Esophagus mucosa (tissue), 1 donor: ENCODE measurements around the gene SNCG. TPM values are rescaled to one million over a fixed set of nuclear protein-coding genes. Genes with fewer than 3 reads are reported as not detected.
"Not testable (repeated sequence)": the region's sequence is repeated elsewhere in the genome, so short reads cannot be mapped to it uniquely, and the experiment has no call there.

Source experiments
- ATAC-seq: fragments of 200-7000 bp; cut with Tn5 transposase; one replicate; pipeline ENCODE4 v1.9.1; 2020
- total RNA-seq: library from RNA; stranded (reverse); gene quantifications from one replicate; pipeline ENCODE4 v1.2.4, GENCODE V29; 2023
- donor health status: DM: yes; HTN: yes; CAD: no.

The SNCG gene
- 8.2 TPM for total RNA-seq

DNA sequence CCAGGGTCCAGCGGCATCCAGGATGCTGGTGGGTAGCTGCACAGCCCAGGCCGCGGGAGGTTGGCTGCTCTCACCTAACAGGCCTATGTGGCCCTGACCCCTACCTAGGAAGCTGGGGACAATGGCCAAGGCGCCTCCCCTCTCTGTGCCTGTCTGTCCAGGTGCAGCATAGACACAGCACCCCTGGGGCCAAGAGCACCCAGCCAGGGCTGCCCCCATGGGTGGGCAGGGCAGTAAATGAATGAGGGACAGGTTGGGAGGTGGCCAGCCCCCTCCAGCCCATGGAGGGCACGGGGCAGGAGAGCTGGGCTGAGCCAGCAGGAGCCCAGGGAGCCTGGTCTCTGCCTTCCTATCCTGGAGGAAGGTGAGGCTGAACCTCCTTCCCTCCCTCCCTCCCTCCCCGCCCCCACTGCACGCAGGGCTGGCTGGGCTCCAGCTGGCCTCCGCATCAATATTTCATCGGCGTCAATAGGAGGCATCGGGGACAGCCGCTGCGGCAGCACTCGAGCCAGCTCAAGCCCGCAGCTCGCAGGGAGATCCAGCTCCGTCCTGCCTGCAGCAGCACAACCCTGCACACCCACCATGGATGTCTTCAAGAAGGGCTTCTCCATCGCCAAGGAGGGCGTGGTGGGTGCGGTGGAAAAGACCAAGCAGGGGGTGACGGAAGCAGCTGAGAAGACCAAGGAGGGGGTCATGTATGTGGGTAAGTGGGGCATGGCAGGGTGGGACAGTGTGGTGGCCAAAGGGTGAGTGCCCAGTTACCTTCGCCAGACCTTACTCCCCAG is at the start of gene SNCG:
Gene SNCG, plus strand, starts transcription at position 484 of the 785 bp plus-strand sequence. Its CDS starts 99 bp downstream, at position 583.
- ATAC-seq, result peak; percentile 9

- no peak for ATAC-seq
Observed at GRCh38 chr10:86914734-86915133, 43.7 kb upstream of the SNCG start.

DNA sequence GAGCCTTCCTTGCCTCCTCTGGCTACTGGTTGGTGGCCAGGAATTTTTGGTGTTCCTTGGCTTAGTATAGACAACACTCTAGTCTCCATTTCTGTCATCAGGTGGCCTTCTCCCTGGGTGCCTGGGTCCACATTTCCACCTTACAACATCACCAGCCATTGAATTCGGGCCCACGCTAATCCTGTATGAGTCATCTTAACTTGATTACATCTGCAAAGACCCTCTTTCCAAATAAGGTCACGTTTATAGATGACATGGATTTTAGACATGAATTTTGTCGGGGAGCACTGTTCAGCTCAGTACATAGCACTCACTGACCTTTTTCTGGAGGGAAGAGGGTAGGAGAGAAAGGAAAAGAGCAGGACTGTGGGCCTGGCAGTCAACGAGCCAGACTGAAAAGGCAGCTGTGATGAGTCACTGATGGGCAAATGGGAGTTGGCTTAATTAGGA is 40.4 kb upstream of the SNCG start:
- peak; percentile 41 for ATAC-seq

GRCh38 chr10:86922553-86922961 is 35.8 kb upstream of the SNCG start:
- no peak for ATAC-seq

DNA sequence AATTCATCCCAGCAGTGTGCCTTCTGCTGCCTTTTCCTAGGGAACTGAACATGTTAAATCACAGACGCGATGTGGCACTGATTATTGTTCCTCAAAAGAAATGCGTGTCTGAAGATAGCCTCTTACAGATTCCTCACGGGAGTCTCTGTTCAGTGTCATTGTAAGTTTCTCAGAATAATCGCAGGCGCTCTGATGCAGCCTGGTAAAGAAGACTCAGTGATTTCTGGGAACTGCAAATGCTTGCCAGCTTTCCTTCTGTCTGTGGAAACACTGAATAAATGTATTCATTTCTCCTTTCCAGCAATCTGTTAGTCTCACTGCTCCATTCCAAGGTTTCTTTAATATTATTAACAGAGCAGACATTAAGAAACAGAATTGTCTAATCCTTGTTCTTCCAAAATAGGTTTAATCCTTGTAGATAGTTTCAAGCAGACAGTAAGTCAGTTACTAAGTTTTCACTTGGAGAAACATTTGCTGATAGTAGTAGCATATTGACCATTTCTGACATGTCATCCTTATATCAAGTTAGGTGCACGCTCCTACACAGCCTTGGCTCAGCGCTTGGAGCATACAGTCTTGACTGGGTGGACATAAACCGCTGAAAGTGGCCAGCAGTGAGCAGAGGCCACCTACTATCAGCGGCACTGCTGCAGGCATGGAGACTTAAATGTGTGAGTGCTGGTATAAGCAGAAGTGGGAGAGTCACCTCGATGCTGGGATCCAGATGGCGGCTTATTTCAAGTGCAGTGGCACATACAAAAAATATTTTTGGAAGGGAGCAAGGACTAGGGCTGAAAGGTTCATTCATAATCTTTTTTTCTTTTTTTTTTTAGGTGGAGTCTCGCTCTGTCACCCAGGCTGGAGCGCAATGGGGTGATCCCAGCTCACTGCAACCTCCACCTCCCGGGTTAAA is 28.7 kb upstream of the SNCG start:
- no peak for ATAC-seq

GRCh38 chr10:86931872-86932271 is 26.5 kb upstream of the SNCG start:
- no peak for ATAC-seq

- ATAC-seq, result no peak
Observed at GRCh38 chr10:86932674-86933073, 25.7 kb upstream of the SNCG start.

GRCh38 chr10:86934162-86934711 is 24.2 kb upstream of the SNCG start:
- ATAC-seq, result not testable (repeated sequence)

GRCh38 chr10:86936661-86937501 is 21.5 kb upstream of the SNCG start:
- no peak for ATAC-seq

DNA sequence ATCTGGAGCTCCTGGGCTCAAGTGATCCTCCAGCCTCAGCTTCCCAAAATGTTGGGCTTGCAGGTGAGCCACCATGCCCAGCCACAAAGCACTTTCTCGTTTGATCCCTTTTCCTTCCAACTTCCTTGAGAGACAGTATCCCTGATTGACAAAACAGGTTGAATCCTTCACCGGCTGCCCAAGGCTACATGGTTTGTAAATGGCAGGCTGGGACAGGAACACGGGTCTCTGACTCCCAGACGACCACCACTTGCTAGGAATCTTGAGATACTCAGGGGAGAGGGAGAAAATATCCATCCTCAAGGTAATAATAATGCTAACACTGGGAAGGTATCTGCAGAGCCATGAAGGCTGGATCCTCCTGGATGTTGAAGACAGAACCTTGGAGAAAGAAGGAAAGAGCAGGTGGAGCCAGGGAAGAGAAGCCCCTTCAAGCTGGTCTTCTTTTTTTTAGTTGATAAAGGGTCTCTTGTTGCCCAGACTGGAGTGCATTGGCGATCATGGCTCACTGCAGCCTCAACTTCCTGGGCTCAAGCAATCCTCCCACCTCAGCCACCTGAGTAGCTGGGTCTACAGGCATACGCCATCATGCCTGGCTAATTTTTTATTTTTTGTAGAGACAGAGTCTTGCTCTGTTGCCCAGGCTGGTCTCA is 20.8 kb upstream of the SNCG start:
- ATAC-seq, result no peak

DNA sequence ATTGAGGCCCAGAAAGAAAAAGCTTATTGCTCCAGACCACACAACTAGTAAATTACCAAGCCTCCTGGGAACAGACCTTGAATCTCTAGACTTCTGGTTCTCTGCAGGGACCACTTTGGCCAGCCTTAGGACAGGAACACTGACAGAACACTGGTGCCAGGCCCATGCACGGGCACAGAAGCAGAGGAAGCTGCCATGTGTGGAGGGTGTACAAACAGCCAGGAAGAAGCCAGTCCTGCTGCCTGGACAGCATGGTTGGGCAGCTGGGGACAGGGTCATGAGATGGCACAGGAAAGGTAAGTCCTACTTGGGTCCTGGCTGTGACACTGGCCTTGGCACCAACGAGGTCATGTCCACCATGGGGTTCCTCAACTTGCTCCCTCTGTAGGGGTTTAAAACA is 20.1 kb upstream of the SNCG start:
- ATAC-seq, result no peak

DNA sequence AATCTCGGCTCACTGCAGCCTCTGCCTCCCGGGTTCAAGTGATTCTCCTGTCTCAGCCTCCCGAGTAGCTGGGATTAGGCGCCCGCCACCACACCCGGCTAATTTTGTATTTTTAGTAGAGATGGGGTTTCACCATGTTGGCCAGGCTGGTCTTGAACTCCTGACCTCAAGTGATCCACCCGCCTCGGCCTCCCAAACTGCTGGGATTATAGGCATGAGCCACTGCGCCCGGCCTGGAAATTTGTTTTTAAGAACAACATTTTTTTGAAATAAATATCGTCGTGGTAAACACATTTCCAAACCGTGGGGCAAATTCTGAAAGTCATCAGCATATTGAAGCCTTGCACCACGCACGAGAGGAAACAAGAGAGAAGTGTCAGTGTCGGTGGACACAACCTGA is 18.3 kb upstream of the SNCG start:
- ATAC-seq, result not testable (repeated sequence)

DNA sequence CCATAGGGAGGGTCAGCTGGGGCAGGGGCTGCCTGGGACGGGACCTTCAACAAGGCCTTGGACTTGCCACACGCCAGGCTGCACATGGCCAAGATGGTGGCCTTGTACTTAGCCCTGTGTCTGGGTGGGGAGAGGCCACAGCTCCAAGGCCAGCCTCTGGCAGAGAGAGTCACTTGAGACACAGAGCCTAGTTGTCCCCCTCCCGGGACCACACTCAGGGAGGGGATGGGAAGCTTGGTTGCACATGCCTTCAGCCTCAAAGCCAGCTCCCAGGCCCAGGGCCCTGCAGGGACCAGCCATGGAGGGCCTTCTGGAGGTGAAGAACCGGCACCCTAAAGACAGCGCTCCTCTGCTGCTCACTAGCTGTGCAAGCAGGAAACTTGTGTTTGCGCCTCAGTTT is 17.7 kb upstream of the SNCG start:
- ATAC-seq, result no peak

DNA sequence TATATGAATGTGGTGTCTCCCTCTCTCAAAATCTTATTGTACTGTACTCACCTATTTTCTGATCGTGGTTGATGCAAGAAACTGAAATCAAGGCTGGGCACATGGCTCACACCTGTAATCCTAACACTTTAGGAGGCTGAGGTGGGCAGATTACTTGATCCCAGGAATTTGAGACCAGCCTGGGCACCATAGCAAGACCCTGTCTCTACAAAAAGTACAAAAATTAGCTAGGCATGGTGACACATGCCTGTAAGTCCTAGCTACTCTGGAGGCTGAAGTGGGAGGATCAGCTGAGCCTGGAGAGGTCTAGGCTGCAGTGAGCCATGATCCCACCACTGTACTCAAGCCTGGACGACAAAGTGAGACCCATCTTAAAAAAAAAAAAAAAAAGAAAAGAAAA is 17.0 kb upstream of the SNCG start:
- no peak for ATAC-seq

- ATAC-seq, result no peak
Observed at GRCh38 chr10:86941991-86942421, 16.4 kb upstream of the SNCG start.

- no peak for ATAC-seq
Observed at GRCh38 chr10:86942441-86943315, 15.7 kb upstream of the SNCG start.

DNA sequence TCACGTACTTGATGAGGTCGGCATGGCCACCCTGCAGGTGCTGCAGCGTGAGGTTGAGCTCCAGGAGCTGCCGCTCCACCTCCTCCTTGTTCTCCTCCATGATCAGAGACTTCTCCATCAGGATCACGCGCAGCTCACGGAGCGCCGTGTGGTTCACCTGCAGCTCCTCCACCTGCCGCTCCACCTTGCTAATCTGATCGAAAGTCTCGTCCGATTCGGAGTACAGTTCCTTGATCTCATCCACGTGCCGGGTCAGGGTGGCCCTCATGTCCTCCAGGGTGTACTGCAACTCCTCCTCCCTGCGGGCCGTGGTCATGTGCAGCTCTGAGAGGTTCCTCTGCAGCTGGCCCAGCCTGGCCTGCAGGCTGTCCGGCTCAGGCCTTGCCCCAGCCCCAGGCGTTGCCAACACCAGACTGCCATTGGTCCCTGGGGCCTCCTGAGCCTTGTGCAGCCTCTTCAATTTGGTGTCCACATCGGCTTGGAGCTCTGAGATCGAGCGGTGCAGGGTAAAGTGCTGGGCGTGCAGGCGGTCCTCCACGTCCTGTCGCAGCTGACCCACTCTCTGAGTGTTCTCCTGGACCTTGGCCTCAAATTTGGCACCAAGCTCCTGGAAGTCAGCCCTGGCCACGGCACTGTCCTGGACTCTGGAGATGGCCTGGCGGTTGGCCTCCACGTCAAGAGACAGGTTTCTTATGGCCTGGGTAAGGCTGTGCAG is 14.9 kb upstream of the SNCG start:
- ATAC-seq, result no peak

- ATAC-seq, result no peak
Observed at GRCh38 chr10:86944031-86944419, 14.4 kb upstream of the SNCG start.

GRCh38 chr10:86944471-86944870 is 13.9 kb upstream of the SNCG start:
- ATAC-seq, result peak; percentile 55

DNA sequence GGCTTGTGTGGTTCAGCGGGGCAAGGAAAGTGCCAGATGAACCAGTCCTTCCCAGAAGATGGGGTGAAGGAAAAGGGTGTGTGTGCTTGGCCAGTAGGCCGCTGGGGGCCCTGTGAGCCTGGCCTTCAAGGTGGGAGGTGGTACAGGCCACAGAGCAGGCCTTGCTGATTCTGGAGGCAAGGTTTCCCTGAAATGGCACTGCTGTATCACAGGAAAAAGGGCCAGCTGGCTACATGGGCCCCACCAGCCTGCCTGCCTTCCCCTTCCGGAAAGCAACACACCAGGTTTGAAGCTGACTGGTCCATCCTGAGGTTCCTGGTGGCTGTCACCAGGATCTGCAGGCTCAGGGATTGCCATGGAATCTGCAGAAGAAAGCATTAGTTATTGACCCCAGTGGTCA is 13.5 kb upstream of the SNCG start:
- ATAC-seq, result no peak
